ENCODE measurements around the gene HCCS. TPM values are rescaled to one million over a fixed set of nuclear protein-coding genes. Genes with fewer than 3 reads are reported as not detected.

HCCS gene
- total and polyA plus RNA-seq, 2 of the 8 experiments (the other 6 are each of a cell fraction or from before 2014, with no cell fraction given) = 11.9 to 29.9 TPM

DNA sequence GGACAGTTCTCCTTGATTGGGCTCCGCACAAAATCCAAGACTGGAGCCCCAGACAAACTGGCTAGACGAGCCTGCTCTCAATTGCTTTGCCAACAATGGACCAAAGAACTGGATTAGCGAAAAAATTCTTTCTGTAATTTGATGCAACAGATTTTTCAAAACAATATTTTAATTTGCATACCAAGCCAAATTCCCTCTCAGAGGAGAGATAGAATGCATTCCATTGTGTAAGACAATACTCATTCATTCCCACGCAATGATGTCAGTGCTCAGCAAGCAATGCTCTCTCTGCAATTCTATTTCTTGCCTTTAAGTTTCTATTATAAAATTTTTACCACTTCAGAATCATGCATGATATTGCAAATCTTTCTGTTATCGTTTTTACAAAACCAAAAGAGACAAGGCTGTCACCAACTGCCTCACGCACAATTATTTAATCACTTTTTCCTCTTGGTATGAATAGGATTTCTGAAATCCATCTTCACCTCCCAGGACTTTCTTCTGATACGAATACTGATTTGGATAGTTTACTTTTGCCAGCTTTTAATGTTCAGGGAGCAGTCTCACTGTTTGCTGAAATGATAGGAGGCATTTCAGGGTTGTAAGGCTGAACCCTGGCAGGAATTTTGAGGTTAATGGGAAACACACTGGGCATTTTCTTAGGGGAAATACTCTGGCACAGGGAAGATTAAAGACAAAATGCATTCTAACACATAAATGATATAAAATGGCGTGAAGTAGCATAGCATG is 46.1 kb upstream of the HCCS start (continued):
- TF ChIP-seq TCF12 (IDR thresholded peaks at IDR 0.05; ENCODE audit: low read depth, low read length) (no peak), EGR1 (IDR thresholded peaks at IDR 0.05; ENCODE audit: borderline replicate concordance, low read depth, low read length) (no peak)

Measured in H1 (cell line).